Neural cell (in vitro differentiated cells): ENCODE data around the gene CHMP4B.

ENCODE experiments used
- POLR2AphosphoS5 ChIP-seq: IDR thresholded peaks from 2 replicates; pipeline ENCODE4 v1.6.1; 2012
- RAD21 ChIP-seq: fragments of 450-650 bp; conservative IDR thresholded peaks from 2 replicates; pipeline ENCODE4 v1.6.1; 2014; ENCODE audit warnings: antibody characterized with exemption, mild to moderate bottlenecking, moderate library complexity
- TAF1 ChIP-seq: IDR thresholded peaks from 2 replicates; pipeline ENCODE4 v1.6.1; 2012; ENCODE audit warnings: low read depth
- TF ChIP-seq, protein P1 (sequence below): fragments of 450-650 bp; IDR thresholded peaks from 2 replicates; pipeline ENCODE4 v1.5.1; 2014; ENCODE audit warnings: antibody characterized with exemption, mild to moderate bottlenecking, moderate library complexity; ENCODE audit not compliant: poor library complexity, severe bottlenecking

DNA sequence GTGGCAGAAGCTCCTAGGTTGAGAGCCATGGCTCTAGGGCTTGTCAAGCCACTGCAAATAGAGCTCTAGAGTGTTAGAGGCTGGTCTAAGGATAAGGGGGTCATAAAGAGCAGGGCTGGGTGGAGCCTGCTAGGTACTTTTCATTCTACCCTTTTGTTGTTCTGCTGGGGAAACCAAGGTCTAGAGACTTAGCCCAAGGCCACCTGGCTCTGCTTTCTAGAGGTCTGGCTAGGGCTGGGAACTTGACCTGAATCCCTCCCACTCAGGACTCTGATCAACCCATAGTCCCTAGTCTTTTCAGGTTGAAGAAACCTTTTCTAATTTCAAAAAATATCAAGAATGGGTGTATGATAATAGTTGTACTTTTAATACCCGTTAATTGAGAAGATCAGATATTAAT lies 13.7 kb downstream of the CHMP4B start:
- TF ChIP-seq, protein P1, sequence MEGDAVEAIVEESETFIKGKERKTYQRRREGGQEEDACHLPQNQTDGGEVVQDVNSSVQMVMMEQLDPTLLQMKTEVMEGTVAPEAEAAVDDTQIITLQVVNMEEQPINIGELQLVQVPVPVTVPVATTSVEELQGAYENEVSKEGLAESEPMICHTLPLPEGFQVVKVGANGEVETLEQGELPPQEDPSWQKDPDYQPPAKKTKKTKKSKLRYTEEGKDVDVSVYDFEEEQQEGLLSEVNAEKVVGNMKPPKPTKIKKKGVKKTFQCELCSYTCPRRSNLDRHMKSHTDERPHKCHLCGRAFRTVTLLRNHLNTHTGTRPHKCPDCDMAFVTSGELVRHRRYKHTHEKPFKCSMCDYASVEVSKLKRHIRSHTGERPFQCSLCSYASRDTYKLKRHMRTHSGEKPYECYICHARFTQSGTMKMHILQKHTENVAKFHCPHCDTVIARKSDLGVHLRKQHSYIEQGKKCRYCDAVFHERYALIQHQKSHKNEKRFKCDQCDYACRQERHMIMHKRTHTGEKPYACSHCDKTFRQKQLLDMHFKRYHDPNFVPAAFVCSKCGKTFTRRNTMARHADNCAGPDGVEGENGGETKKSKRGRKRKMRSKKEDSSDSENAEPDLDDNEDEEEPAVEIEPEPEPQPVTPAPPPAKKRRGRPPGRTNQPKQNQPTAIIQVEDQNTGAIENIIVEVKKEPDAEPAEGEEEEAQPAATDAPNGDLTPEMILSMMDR, result no peak
- TF ChIP-seq RAD21 (no peak), TAF1 (no peak), POLR2AphosphoS5 (no peak)
